ENCODE results near the gene CYTH3.

The CYTH3 gene

GRCh38 chr7:6172910-6173295 lies 99.5 kb downstream of the CYTH3 start:
- ChIA-PET CTCF (interaction anchor here (2.0 kb wide), 1 partner anchor 13 kb away, joined by 8 read pairs; no protein-coding TSS in a partner anchor), POLR2A (interaction anchor here (0.5 kb wide), 1 partner anchor 176 kb away, joined by 3 read pairs; no protein-coding TSS in a partner anchor)
- no peak overlapping the region for H3K4me3 ChIP-seq (ENCODE audit: low read depth, low read length)
- no peak for TF ChIP-seq CTCF (IDR thresholded peaks at IDR 0.05; ENCODE audit: insufficient read depth, low read length, missing control alignments)
- DNase-seq (ENCODE audit: low read depth, low spot score): no peak

- no peak for TF ChIP-seq CTCF (IDR thresholded peaks at IDR 0.05; ENCODE audit: insufficient read depth, low read length, missing control alignments)
- no peak overlapping the region for H3K4me3 ChIP-seq (ENCODE audit: low read depth, low read length)
- ChIA-PET CTCF (interaction anchor here (2.0 to 4.2 kb wide), 2 partner anchors 12 to 152 kb away, joined by 8 to 14 read pairs; no protein-coding TSS in a partner anchor), POLR2A (interaction anchor here (0.5 kb wide), 1 partner anchor 175 kb away, joined by 3 read pairs; no protein-coding TSS in a partner anchor)
- no peak for DNase-seq (ENCODE audit: low read depth, low spot score)
Observed at GRCh38 chr7:6172224-6172909, 100.1 kb downstream of the CYTH3 start.

GRCh38 chr7:6171532-6172223 lies 100.7 kb downstream of the CYTH3 start:
- no peak for DNase-seq (ENCODE audit: low read depth, low spot score)
- no peak for TF ChIP-seq CTCF (IDR thresholded peaks at IDR 0.05; ENCODE audit: insufficient read depth, low read length, missing control alignments)
- H3K4me3 ChIP-seq (ENCODE audit: low read depth, low read length): no peak overlapping the region
- ChIA-PET CTCF (interaction anchor here (1.0 to 4.2 kb wide), 4 partner anchors 11 to 152 kb away, joined by 3 to 14 read pairs (median 6); no protein-coding TSS in a partner anchor), POLR2A (no interaction called here)

- H3K4me3 ChIP-seq (ENCODE audit: low read depth, low read length): no peak overlapping the region
- TF ChIP-seq CTCF (IDR thresholded peaks at IDR 0.05; ENCODE audit: insufficient read depth, low read length, missing control alignments): no peak
- POLR2A ChIA-PET: interaction anchor here (0.9 kb wide), 1 partner anchor 78 kb away, joined by 3 read pairs; no protein-coding TSS in a partner anchor
- CTCF ChIA-PET: interaction anchor here (0.8 to 4.2 kb wide), 5 partner anchors 11 to 153 kb away, joined by 3 to 14 read pairs (median 4); no protein-coding TSS in a partner anchor
- DNase-seq (ENCODE audit: low read depth, low spot score): no peak
Observed at GRCh38 chr7:6170571-6171531, 101.6 kb downstream of the CYTH3 start.

- H3K4me3 ChIP-seq (ENCODE audit: low read depth, low read length): no peak overlapping the region
- no peak for DNase-seq (ENCODE audit: low read depth, low spot score)
- ChIA-PET CTCF (interaction anchor here (0.8 to 4.2 kb wide), 5 partner anchors 10 to 154 kb away, joined by 3 to 14 read pairs (median 3); no protein-coding TSS in a partner anchor), POLR2A (interaction anchor here (0.9 kb wide), 1 partner anchor 79 kb away, joined by 3 read pairs; no protein-coding TSS in a partner anchor)
- TF ChIP-seq CTCF (IDR thresholded peaks at IDR 0.05; ENCODE audit: insufficient read depth, low read length, missing control alignments): no peak
Observed at GRCh38 chr7:6169805-6170520, 102.5 kb downstream of the CYTH3 start.
